Measurements from ENCODE around the gene ASIC2.

- TF ChIP-seq CTCF (IDR thresholded peaks at IDR 0.05), result no peak
- no peak for TF ChIP-seq POLR2A (IDR thresholded peaks at IDR 0.05)
Measured at GRCh38 chr17:33091271-33091670, 201.8 kb downstream of the ASIC2 start.
